Measurements from ENCODE around the gene GID8.

The GID8 gene

DNA sequence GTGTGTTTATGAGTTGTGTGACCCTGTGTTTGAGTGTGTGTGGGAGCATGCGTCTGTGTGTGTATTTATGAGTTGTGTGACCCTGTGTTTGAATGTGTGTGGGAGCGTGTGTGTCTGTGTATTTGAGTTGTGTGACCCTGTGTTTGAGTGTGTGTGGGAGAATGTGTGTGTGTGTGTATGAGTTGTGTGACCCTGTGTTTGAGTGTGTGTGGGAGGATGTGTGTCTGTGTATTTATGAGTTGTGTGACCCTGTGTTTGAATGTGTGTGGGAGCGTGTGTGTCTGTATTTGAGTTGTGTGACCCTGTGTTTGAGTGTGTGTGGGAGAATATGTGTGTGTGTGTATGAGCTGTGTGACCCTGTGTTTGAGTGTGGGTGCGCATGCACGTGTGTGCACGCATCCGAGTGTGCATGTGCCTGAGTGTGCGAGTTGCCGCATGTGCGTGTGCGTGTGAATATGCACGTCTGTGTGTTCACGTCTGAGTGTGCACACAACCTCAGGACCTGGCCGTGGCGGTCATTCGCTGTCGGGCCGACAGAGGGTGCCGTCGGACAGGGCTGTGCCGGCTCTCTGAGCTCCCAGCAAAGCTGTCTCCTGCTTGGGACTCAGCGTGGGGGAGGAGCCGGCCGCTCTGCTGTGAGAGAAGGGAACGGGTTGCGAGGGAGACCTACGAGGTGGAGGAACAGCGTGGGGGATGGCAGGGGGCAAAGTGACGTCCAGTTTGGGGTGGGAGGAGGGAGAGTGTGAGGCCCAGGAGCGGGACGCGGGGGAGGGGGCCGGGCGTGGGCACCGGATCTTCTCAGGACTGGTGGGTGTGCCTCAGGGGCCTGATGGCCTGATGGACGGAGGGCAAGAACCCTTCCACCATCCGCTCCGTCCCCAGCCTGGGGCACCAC is 34.2 kb downstream of the GID8 start:
- DNase-seq, result peak; percentile 75 to 78

DNA sequence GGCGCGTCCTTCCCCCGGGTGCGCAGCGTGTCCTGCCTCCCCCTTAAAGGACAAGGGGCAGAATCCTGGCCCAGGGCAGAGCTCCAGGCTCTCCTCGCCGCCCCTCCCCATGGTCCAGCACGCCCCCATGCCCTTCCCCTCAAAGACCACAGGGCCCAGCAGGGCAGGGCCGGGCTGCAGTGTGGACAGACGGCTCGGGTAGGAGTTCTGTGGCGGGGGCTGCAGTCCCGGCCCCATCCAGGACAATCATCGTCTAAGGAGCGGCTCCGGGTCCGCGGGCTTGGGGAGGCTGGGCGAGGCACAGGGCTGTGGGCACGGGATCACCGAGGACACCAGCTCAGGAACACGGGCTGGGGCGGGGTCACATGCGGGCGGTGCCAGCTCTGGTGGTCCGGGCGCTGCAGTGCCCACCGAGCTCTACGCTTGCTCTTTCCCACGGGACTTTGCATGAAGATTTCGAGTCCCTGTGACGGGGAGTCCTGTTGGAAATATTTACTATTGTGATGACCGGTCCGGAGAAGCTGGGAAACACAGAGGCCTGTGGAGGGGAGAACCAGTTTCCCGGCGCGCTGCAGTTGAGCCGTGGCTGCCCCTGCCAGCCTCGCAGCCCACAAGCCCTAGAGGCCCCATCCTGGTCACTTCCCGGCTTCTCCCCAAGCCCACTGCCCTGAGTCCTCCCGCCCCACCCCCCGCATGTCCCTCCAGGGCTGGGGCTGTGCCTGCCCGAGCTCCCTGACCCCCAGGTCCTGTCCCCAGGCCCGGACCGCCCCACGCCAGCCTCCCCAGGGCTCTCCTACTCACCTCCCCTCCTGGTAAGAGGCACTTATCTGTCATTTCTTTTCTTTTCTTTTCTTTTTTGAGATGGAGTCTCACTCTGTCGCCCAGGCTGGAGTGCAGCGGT is 35.1 kb downstream of the GID8 start:
- DNase-seq, result no peak

DNA sequence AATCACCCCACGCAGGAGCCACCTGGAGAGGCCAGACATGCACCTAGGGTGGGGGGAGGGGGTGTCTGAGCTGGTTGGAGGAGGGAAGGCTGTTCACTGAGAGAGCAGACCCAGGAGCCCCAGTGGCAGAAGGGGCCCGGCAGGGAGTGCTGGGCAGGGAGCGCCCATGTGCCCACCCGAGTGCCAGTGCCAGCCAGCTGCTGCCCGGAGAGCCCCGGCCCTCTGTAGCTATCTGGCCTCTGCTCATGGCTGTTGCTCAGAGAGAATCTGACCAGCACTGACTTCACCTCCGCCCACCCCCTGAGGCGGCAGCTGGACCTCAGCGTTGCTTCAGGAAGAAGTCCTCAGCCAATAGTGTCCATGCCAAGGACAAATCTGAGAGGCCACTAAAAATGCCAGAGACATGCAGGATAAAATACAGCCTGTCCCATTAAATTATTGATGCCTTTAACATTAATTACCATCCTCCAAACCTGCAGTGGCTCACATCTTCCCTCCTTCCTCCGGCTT is 37.4 kb downstream of the GID8 start:
- DNase-seq, result no peak

DNA sequence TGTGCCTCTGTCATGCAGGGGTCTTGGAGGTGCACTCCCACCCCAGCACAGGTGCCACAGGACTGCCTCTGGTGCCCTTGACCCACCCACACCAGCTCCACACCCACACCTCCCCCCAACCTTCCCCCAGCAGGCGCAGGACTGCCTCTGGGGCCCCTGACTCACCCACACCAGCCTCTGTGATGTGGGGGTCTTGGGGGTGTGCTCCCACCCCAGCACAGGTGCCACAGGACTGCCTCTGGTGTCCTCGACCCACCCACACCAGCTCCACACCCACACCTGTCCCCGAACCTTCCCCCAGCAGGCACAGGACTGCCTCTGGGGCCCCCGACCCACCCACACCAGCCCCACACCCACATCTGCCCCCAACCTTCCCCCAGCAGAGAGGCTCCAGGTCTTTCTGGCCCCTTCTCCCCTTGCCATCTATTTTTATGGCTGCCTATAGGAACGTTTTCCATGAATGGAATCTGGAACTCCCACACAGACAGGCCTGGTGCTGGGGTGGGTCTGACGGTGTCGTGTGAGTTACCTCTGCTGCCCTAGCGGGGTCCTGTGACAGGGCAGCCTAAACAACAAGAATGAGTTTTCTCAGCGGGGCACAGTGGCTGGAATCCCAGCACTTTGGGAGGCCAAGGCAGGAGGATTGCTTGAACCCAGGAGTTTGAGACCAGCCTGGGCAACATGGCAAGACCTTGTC is 38.0 kb downstream of the GID8 start:
- no peak for DNase-seq

DNA sequence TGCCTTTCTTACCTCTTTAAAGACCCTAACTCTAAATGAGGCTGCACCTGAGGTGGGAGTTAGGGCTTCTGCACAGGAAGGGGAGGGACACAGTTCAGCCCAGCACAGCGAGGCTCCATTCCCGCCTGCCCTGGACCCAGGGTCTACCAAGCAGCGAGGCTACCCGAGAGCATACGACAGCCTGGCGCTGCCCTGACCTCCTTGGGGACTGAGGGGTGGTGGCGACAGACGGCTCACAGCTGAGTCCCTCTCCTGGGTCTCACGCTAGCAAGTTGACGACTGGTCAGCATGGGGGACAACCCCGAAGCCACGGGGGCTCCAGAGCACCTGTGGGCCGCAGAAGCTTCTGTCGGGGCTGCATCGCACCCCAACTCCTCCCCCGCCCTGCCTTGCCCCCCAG is 38.9 kb downstream of the GID8 start:
- DNase-seq, result no peak

DNA sequence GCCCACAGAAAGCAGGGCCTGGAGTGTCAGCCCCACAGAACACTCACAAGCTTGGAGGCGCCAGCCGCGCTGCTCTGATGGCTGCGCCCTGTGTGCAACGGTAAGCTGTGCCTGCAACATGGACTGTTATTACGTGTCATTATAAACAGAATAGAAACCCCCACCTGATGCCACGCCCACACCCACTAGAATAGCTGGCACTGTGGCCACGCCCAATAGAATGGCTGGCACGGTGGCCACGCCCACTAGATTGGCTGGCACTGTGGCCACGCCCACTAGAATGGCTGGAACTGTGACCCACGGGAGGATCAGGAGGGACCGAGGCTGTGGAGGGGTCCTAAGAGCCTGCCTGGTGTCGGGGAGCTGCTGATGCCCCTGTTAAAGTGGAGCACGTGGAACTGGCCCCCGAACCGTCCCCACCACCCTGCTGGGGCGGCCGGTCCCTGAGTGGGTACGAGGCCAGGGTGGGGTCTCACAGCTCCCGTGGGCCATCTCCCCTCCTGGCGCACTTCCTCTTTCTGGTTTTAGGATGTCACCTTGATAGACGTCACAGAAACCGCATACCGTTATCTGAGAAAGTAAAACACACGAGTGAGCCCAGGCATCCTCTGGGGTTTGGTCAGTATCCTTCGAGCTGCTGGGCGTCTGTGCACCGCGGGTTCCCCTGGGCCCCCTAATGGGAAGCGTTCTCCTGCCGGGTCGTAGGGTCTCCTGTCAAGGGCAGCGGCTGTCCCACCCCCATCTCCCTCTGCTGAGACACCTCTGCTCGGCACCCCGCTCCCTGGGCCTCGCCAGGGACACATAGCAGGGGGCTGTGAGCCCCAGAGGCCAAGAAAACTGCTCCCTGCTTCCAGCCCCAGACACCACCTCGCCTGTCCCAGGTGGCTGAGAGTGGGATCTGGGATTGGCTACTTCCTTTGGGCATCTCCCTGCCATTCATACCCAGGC is 39.9 kb downstream of the GID8 start:
- DNase-seq, result peak; percentile 21 to 33

DNA sequence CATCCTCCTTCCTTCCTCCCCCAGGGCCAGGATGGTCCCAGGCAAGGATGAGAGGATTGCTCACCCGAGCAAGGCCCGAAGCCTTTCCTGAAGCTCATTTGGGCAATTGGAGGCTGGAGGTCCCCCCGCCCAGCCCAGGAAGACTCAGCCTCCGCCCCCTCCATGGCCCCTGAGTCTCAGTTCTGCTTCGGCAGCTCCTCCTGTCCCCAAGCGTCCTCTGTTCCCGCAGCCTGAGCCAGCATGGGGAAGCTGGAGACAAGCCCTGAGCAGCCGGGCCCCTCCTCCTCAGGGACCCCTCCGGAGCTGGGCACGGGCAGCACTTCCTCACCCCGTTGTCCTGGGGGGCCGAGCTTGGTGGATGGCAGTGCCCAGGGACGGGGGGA is 40.6 kb downstream of the GID8 start:
- no peak for DNase-seq

DNA sequence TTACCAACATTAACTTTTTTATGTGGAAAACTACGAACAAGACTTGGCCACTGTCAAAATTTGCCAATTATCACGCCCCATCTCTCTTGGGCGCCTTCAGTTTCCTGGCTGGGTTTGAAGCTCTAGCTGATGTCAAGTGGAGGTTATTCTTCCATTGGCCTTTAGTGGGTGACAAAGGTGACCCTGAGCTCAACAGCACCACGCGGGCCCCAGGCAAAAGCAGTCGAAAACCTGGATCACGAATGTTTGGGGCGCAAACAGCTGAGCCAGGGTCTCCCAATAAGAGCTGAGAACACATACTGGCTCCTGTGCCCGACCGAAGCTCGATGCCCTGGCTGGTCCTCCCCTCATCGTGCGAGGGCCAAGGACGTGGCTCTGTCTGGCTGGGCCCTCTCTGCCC is 41.4 kb downstream of the GID8 start:
- DNase-seq, result no peak

DNA sequence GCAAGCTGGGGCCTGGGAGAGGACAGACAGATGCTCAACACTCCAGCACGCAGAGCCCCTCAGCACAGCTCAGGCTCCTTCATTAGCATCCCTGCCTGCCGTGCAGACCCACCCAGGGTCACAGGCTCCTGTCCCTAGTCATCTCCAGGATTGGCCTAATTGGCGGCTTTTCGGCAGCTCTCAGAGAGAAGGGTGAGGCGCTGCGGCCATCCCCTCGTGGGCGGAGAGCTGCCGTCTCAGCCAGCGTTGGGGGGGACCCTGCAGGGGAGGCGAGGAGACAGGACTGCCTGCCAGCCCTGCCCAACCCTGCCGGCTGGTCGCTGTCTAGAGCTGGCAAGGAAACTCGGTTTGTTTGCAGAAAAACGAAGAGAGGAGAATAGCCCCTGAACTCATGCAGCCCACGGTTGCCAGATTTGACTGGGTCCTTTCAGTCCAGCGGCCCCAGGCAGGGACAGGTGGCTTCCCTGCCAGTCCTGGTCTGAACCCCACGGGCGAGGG is 42.0 kb downstream of the GID8 start:
- DNase-seq, result no peak

DNA sequence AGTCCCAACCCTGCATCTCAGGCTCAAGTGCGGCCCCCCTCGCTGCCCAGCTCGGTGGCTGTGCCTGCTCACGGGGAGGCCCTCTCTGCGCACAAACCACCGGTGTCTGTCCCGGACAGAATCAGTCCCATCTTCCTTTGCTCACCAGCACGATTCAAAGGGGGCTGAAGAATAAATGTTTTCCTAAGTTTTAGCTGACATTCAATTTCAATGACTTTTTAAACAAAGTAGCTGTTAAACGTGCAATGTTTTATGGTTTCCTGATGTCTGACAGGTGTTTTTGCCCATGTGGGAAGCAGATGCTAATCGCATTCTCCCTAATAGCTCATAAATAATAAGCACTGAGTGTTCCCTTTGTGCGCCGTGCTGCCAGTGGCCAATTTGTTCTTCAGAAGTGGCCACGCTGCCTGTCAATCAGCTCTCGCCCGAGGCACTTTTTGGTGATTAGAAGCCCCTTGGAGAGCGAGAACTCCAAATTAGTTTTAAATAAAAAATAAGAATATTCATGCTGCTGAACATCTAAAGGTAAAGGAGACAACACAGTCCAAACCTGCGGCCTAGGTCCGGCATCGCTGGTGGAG is 42.5 kb downstream of the GID8 start:
- no peak for DNase-seq

DNA sequence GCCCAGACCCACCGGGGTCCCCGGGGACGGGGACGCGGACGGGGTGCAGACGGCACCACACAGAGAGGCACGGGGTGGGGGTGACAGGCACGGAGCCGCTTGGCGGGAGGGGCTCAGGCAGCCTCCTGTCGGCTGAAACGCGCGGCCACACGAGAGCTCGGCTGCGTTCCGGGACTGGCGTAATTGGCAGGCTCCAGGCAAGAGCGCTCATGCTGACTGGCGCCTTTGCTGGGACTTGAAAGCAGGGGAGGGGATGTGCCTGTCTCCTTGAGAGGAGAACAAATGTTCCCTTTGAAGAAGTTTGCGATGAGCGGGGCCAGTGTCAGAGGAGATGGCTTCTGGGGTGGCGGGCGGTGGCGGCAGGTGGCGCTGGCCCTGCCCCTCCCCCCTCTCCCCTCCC is 43.0 kb downstream of the GID8 start:
- DNase-seq, result no peak

DNA sequence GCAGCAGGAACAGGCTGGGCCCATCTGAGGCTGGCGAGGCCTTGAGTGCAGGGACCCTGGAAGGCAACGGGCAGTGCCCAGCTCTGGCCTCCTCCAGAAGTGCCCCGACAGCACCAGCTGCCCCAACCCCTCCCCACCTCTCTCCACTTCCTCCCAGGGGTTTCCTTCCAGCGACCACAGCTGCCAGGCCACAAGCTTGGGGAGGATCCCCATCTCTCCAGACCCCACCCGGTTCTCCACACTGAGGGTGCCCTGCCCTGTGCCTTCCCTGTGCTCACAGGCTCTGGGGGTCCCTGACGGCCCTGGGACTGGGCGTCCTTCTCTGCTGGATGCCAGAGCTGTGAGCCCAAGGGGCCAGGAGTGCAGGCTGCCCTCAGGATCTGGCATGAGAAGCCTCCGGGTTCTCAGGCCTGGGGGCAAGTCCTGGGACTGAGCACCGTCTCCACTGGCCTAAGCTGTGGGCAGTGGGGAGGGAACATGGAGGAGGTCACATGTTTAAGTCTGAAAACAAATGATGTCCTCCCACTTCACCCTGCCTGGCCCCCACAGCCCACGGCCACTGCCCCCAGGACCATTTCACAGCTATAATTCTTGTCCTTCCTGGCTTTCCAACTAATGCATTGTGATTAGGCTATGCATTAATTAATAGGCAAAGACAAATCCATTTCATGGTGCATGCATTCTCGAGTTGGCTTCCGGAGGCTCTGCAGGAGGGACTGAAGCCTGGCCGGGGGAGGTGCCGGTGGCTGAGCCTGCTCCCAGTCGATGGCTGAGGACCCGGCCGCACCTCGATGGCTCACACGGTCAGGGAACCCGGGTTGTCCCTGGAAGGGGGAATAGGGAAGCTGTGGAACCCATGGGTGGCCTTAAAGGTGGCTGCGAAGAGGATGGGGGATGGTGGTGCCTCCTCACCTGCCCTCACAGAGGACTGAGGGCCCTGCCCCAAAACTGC is 44.5 kb downstream of the GID8 start:
- DNase-seq, result no peak

DNA sequence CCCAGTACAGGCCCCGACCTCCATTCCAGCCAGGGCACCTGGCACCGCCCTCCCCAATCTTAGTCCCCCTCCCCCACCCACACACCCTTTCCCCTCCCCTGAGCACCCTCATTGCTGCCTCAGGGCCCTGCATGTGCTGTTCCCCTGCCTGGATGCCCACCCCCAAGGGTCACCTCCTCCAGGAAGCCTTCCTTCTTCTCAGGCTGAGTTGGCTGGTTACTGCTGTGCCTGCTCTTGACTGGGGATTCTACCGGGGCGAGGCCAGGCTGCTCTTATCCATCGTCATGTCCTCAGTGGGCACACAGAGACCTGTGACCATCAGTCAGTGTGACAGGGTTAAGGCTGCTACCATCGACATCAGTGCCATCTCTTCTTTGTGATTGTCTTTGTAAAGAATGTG is 45.3 kb downstream of the GID8 start:
- DNase-seq, result no peak

DNA sequence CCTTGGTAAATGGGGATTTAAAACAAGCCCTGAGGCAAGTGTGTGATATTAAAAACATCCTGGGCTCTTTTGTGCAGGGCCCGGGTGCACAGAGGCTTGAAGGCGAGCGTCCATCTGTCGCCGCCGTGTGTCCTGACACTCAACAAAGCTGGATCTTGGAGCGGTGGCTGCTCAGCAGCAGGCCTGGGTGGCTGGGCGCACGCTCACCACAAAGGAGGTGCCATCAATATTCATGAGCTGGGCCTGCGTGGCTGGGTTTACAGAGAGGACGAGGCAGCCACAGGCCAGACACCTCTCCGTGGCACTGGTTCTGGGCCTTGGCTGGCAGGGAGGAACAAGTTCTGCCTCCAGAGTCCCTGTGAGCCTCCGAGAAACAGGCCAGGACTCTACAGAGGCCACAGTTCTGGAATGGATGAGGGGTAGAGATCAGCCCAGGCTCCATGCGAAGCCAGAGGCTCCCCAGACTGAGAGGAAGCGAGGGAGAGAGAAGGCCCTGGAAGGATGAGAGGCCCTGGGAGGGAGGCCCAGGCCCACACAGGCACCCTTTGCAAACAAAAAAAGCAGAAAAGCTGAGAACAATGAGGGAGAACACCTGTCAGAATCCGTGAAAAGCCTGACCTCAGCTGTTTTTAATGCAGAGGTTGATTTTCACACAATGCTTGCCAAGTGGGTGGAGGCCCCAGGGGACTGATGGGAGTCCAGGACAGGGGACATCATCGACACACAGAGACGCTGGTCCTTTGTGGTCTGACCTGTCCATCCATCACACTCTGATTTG is 46.9 kb downstream of the GID8 start:
- no peak for DNase-seq

DNA sequence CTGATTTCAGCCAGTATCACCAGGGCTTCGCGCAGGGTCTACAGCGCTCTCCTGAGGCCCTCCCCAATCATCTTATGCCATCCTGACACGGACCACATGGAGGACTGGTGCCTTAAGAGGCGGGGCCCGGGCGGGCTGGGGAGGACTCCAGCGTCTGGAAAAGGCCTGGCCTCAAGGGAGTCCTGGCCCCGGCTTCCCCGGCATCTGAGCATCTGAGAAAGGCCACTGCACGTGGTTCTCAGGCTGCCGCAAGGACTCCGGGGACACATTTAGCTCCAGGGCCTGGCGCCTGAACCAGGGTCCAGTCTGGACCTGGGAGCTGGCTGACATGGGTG is 47.5 kb downstream of the GID8 start:
- no peak for DNase-seq

DNA sequence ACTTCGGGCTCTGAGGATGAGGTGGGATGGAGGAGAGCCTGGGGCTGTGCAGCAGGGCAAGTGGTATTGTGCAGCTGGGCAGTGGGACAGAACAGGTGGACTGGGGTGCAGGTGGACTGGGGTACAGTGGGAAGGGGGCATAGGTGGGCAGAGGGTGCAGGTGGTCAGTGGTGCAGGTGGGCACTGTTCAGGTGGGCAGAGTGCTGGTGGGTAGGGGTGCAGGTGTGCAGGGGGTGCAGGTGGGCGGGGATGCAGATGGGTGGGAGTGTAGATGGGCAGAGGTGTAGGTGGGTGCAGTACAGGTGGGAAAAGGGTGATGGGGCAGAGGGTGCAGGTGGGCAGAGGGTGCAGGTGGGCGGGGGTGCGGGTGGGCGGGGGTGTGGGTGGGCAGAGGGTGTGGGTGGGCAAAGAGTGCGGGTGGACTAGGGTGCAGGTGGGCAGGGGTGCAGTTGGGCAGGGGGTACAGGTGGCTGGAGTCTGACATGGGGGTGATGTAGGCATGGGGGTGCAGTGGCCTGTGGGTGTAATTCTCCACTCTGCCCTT is 48.4 kb downstream of the GID8 start:
- DNase-seq, result no peak

DNA sequence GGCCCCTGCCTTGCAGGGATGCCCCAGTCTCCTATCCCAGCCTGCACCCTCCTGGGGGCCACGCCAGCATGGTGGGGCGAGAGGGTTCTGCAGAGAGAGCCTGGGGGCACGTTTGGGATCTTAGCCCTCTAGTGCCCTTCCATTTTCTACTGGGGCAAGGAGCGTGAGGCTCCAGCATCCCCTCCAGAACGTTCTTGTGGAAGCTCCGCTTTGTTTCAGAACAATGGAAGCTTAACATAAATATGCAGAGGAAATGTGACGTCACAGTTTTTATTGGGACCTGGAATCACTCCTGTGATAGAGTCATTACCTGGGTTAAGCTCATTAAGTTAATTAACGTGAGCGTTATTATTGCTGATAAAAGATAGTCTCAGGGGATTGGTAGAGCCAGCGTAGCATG is 49.2 kb downstream of the GID8 start:
- DNase-seq, result no peak

DNA sequence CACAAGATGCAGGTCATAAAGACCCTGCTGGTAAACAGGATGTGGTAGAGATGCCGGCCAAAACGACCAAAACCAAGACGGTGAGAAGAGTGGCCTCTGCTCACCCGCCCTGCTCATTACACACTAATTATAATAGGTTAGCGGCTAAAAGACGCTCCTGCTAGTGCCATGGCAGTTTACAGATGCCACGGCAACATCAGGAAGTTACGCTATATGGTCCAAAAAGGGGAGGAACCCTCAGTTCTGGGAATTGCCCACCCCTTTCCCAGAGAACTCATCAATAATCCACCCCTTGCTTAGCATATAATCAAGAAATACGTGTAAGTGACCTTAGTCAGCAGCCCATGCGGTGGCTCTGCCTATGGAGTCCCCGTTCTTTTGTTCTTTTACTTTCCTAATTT is 51.3 kb downstream of the GID8 start:
- no peak for DNase-seq

DNA sequence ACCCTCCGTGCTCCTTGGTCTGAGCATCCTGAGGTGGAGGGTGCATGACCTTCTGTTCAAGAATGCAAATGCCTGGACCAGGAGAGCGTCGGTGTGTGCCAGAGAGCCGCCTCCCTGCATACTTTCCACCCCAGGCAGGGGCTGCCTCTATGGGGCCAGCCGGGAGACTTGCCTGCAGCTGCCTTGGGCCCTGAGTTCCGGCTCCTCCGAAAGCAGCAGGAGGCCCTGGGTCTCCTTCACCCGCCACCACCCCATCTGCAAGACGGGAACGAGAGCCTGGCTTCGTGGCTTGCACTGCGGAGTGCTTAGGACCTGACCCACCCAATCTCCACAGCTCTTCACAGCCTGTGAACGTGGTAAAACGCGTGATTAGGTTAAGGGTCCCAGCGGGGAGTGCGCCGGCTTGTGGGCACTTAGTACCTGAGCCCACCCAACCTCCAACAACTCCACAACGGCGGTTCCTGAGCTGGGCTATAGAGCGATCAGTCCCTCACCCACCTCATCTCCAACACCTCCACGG is 52.4 kb downstream of the GID8 start:
- no peak for DNase-seq
